Smooth muscle cell (in vitro differentiated cells): ENCODE results near the gene SLC38A1. TPM values are rescaled to one million over a fixed set of nuclear protein-coding genes. Genes with fewer than 3 reads are reported as not detected.
"Not testable (repeated sequence)": the region's sequence is repeated elsewhere in the genome, so short reads cannot be mapped to it uniquely, and the experiment has no call there.

Experiments
- DNase-seq: peaks from one replicate; lab custom pipeline; 2025; ENCODE audit not compliant: unreplicated experiment; lab: John Stamatoyannopoulos, UW
- H2AFZ ChIP-seq: fragments of 200-600 bp; sonication (generic); 2 replicates; pipeline ENCODE4 v1.6.0; 2016; ENCODE audit warnings: antibody characterized with exemption, low read depth, mild to moderate bottlenecking
- H3F3A ChIP-seq: fragments of 200-600 bp; sonication (generic); 2 replicates; pipeline ENCODE4 v1.6.0; 2017; ENCODE audit warnings: antibody characterized with exemption, low read depth
- H3K27ac ChIP-seq: fragments of 200-600 bp; sonication (generic); 2 replicates; pipeline ENCODE4 v1.5.1; 2016; ENCODE audit warnings: low read depth, mild to moderate bottlenecking
- H3K27me3 ChIP-seq: fragments of 200-600 bp; sonication (generic); 2 replicates; pipeline ENCODE4 v1.6.1; 2016; ENCODE audit warnings: low read depth, mild to moderate bottlenecking
- H3K36me3 ChIP-seq: fragments of 200-600 bp; sonication (generic); 2 replicates; pipeline ENCODE4 v1.5.1; 2016; ENCODE audit warnings: low read depth
- H3K4me1 ChIP-seq: fragments of 200-600 bp; sonication (generic); 2 replicates; pipeline ENCODE4 v1.5.1; 2016; ENCODE audit warnings: low read depth
- H3K4me2 ChIP-seq: fragments of 200-600 bp; sonication (generic); 2 replicates; pipeline ENCODE4 v1.6.0; 2016; ENCODE audit warnings: mild to moderate bottlenecking
- H3K4me3 ChIP-seq: fragments of 200-600 bp; sonication (generic); 2 replicates; pipeline ENCODE4 v1.5.1; 2016; ENCODE audit warnings: mild to moderate bottlenecking
- H3K79me2 ChIP-seq: fragments of 200-600 bp; sonication (generic); 2 replicates; pipeline ENCODE4 v1.6.0; 2016; ENCODE audit warnings: low read depth, mild to moderate bottlenecking
- H3K9ac ChIP-seq: fragments of 200-600 bp; sonication (generic); 2 replicates; pipeline ENCODE4 v1.6.0; 2016; ENCODE audit warnings: low read depth
- H3K9me3 ChIP-seq: fragments of 200-600 bp; sonication (generic); replicated peaks from 2 replicates; pipeline ENCODE4 v1.5.1; 2016; ENCODE audit warnings: low read depth
- H4K20me1 ChIP-seq: fragments of 200-600 bp; sonication (generic); 2 replicates; pipeline ENCODE4 v1.6.0; 2016; ENCODE audit warnings: low read depth
- WGBS: methylation state at CpG from one replicate; pipeline ENCODE4 v1.1.7; 2016; ENCODE audit warnings: low lambda C conversion rate; 5-methylcytosine and 5-hydroxymethylcytosine counted together
- polyA plus RNA-seq: library from polyadenylated mRNA; unstranded; fragments of >200 nt; fragmentation: Nextera tagmentation; extraction: Ambion mirVana; gene quantifications from 2 replicates; pipeline ENCODE4 v1.2.1, GENCODE V29; 2016
- total RNA-seq: library from RNA; depleted of rRNA; stranded (reverse); fragments of >200 nt; gene quantifications from 2 replicates; pipeline ENCODE4 v1.2.3, GENCODE V29; 2014
- TF ChIP-seq, protein P1 (sequence below): fragments of 200-600 bp; sonication (generic); IDR thresholded peaks from 2 replicates; pipeline ENCODE4 v1.5.1; 2017; ENCODE audit warnings: borderline replicate concordance, mild to moderate bottlenecking, antibody characterized with exemption; ENCODE audit not compliant: insufficient read depth, poor library complexity, severe bottlenecking

The SLC38A1 gene
- total and polyA plus RNA-seq, 2 experiments from 2014 or later: 23.5 to 85.8 TPM

DNA sequence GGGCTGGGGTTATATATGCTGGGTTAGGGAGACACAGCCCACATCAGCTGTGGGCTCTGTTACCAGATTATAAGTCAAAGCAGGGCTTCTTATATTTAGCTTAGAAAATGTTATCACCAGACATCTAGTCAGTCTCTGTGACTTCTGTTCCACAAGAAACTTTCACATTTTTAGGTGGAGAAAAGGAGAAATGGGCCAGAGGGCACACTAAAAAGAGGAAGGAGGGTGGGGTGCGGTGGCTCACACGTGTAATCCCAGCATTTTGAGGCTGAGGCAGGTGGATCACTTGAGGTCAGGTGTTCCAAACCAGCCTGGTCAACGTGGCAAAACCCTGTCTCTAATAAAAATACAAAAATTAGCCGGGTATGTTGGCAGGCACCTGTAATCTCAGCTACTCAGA, 28.0 kb upstream of the SLC38A1 start:
- H3K27ac ChIP-seq: no peak overlapping the region
- no peak for DNase-seq
- no peaks in the 10 kb centered on the region for H4K20me1 ChIP-seq
- no peak overlapping the region for H3K4me2 ChIP-seq
- H3K9me3 ChIP-seq: no peaks in the 10 kb centered on the region
- TF ChIP-seq, protein P1, sequence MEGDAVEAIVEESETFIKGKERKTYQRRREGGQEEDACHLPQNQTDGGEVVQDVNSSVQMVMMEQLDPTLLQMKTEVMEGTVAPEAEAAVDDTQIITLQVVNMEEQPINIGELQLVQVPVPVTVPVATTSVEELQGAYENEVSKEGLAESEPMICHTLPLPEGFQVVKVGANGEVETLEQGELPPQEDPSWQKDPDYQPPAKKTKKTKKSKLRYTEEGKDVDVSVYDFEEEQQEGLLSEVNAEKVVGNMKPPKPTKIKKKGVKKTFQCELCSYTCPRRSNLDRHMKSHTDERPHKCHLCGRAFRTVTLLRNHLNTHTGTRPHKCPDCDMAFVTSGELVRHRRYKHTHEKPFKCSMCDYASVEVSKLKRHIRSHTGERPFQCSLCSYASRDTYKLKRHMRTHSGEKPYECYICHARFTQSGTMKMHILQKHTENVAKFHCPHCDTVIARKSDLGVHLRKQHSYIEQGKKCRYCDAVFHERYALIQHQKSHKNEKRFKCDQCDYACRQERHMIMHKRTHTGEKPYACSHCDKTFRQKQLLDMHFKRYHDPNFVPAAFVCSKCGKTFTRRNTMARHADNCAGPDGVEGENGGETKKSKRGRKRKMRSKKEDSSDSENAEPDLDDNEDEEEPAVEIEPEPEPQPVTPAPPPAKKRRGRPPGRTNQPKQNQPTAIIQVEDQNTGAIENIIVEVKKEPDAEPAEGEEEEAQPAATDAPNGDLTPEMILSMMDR: no peak
- 81% methylated on average over 4 of the region's 4 CpGs for WGBS
- no peak overlapping the region for H3K4me3 ChIP-seq
- H3K36me3 ChIP-seq: no peaks in the 10 kb centered on the region
- no peaks in the 10 kb centered on the region for H3K79me2 ChIP-seq
- no peak overlapping the region for H3K9ac ChIP-seq
- no peaks in the 10 kb centered on the region for H3F3A ChIP-seq
- H3K27me3 ChIP-seq: no peaks in the 10 kb centered on the region
- no peaks in the 10 kb centered on the region for H3K4me1 ChIP-seq
- no peak overlapping the region for H2AFZ ChIP-seq

DNA sequence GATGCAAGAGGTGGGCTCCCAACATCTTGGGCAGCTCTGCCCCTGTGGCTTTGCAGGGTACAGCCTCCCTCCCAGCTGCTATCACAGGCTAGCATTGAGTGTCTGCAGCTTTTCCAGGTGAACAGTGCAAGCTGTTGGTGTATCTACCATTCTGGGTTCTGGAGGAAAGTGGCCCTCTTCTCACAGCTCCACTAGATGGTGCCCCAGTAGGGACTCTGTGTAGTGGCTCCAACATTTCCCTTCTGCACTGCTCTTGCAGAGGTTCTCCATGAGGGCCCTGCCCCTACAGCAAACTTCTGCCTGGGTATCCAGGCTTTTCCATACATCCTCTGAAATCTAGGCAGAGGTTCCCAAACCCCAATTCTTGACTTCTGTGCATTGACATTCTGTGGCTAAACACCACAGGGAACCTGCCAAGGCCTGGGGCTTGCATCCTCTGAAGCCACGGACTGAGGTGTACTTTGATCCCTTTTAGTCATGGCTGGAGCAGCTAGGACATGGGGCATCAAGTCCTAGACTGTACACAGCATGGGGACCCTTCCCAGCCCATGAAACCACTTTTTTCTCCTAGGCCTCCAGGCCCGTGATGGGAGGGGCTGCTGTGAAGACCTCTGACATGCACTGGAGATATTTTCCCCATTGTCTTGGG, 24.0 kb upstream of the SLC38A1 start:
- Histone ChIP-seq H4K20me1 (no peaks in the 10 kb centered on the region), H3K4me3 (no peak overlapping the region), H3K27ac (no peak overlapping the region), H3F3A (no peaks in the 10 kb centered on the region), H2AFZ (no peak overlapping the region), H3K9me3 (no peaks in the 10 kb centered on the region), H3K36me3 (no peaks in the 10 kb centered on the region), H3K4me1 (no peaks in the 10 kb centered on the region), H3K4me2 (no peak overlapping the region), H3K27me3 (no peaks in the 10 kb centered on the region), H3K79me2 (no peaks in the 10 kb centered on the region), H3K9ac (no peak overlapping the region)
- TF ChIP-seq, protein P1: no peak
- no peak for DNase-seq
- WGBS: 78% methylated on average over 2 of the region's 2 CpGs

DNA sequence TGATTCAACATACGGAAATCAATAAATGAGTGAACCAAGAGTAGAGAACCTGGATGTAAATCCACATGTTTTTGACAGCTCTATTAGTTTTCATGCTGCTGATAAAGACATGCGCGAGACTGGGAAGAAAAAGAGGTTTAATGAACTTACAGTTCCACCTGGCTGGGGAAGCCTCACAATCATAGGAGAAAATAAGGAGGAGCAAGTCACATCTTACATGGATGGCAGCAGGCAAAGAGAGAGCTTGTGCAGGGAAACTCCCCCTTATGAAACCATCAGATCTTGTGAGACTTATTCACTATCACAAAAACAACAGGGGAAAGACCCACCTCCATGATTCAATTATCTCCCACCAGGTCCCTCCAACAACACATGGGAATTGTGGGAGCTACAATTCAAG, 23.1 kb upstream of the SLC38A1 start:
- H3K27ac ChIP-seq, DNase-seq, H3K9ac ChIP-seq, H3K4me1 ChIP-seq, H3K4me3 ChIP-seq, H3K9me3 ChIP-seq, H3K27me3 ChIP-seq, H2AFZ ChIP-seq, H4K20me1 ChIP-seq, H3K79me2 ChIP-seq, H3K4me2 ChIP-seq, H3F3A ChIP-seq, H3K36me3 ChIP-seq: not testable (repeated sequence)
- 94% methylated on average over 3 of the region's 3 CpGs for WGBS

DNA sequence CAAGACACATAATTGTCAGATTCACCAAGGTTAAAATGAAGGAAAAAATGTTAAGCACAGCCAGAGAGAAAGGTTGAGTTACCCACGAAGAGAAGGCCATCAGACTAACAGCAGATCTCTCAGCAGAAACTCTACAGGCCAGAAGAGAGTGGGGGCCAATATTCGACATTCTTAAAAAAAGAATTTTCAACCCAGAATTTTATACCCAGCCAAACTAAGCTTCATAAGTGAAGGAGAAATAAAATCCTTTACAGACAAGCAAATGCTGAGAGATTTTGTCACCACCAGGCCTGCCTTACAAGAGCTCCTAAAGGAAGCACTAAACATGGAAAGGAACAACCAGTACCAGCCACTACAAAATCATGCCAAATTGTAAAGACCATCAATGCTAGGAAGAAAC, 16.3 kb upstream of the SLC38A1 start:
- not testable (repeated sequence) for H3F3A ChIP-seq, H3K4me3 ChIP-seq, H3K9ac ChIP-seq, H2AFZ ChIP-seq, H3K36me3 ChIP-seq, DNase-seq, H3K27me3 ChIP-seq, H3K27ac ChIP-seq, H3K4me2 ChIP-seq, H3K4me1 ChIP-seq, H3K79me2 ChIP-seq, H4K20me1 ChIP-seq
- WGBS: 66% methylated on average over 2 of the region's 2 CpGs
- H3K9me3 ChIP-seq: peaks cover 24% of the 10 kb centered on the region

DNA sequence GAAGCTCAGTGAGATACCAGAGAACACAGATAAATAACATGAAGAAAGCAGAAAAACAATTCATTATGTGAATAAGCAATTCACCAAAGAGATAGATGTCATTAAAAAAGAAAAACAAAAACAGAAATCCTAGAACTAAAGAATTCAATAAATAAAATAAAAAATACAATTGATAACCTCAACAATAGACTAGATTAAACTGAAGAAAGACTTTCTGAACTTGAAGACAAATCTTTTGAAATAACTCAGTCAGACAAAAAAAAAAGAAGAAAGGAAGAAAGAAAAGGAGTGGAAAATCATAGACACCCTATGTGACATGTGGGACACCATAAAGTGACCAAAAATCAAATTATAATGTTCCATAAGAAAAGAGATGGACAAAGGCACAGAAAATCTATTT, 14.0 kb upstream of the SLC38A1 start:
- no peaks in the 10 kb centered on the region for H3K36me3 ChIP-seq
- H3F3A ChIP-seq: no peaks in the 10 kb centered on the region
- H3K27ac ChIP-seq: no peak overlapping the region
- no peaks in the 10 kb centered on the region for H3K27me3 ChIP-seq
- no peaks in the 10 kb centered on the region for H3K79me2 ChIP-seq
- H3K4me2 ChIP-seq: no peak overlapping the region
- no peak overlapping the region for H3K9ac ChIP-seq
- H4K20me1 ChIP-seq: no peaks in the 10 kb centered on the region
- DNase-seq: no peak
- no peak overlapping the region for H3K4me3 ChIP-seq
- H3K4me1 ChIP-seq: no peaks in the 10 kb centered on the region
- no peak overlapping the region for H2AFZ ChIP-seq
- H3K9me3 ChIP-seq: peaks cover 24% of the 10 kb centered on the region
- TF ChIP-seq, protein P1: no peak
